Retinal pigment epithelial cell (primary cell): ENCODE data around the gene C3orf49.

Experiments used
- DNase-seq: peaks from one replicate; pipeline ENCODE4 v3.0.0-alpha.2; 2010; ENCODE audit warnings: low read depth
- H3K4me3 ChIP-seq: 2 replicates; pipeline ENCODE4 v1.5.1; 2011; ENCODE audit warnings: mild to moderate bottlenecking, low read length, control low read depth, moderate library complexity
- TF ChIP-seq, protein P1 (sequence below): conservative IDR thresholded peaks from 2 replicates; pipeline ENCODE4 v1.5.1; 2011; ENCODE audit warnings: low read depth, low read length, control low read depth, inconsistent platforms

The C3orf49 gene

GRCh38 chr3:63800097-63800496, 19.0 kb upstream of the C3orf49 start:
- DNase-seq = no peak
- no peak overlapping the region for H3K4me3 ChIP-seq
- TF ChIP-seq, protein P1, sequence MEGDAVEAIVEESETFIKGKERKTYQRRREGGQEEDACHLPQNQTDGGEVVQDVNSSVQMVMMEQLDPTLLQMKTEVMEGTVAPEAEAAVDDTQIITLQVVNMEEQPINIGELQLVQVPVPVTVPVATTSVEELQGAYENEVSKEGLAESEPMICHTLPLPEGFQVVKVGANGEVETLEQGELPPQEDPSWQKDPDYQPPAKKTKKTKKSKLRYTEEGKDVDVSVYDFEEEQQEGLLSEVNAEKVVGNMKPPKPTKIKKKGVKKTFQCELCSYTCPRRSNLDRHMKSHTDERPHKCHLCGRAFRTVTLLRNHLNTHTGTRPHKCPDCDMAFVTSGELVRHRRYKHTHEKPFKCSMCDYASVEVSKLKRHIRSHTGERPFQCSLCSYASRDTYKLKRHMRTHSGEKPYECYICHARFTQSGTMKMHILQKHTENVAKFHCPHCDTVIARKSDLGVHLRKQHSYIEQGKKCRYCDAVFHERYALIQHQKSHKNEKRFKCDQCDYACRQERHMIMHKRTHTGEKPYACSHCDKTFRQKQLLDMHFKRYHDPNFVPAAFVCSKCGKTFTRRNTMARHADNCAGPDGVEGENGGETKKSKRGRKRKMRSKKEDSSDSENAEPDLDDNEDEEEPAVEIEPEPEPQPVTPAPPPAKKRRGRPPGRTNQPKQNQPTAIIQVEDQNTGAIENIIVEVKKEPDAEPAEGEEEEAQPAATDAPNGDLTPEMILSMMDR = no peak

DNA sequence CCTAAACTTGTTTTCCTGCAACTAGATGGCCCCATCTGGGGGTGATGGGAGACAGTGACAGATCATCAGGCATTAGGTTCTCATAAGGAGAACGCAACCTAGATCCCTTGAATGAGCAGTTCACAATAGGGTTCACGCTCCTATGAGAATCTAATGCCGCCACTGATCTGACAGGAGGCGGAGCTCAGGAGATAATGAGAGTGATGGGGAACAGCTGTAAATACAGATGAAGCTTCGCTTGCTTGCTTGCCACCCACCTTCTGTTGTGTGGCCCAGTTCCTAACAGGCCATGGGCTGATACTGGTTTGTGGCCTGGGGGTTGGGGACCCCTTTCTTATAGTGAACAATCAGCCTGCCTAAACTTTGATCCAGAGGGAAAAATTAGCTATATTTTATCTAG, 15.2 kb upstream of the C3orf49 start:
- TF ChIP-seq, protein P1 = no peak
- DNase-seq = no peak
- no peak overlapping the region for H3K4me3 ChIP-seq

- TF ChIP-seq, protein P1 = no peak
- no peak overlapping the region for H3K4me3 ChIP-seq
- DNase-seq = no peak
Measured at GRCh38 chr3:63807961-63808565, 11.0 kb upstream of the C3orf49 start.

GRCh38 chr3:63808633-63809032, 10.5 kb upstream of the C3orf49 start:
- no peak overlapping the region for H3K4me3 ChIP-seq
- no peak for DNase-seq
- TF ChIP-seq, protein P1 = no peak

- DNase-seq = no peak
- no peak overlapping the region for H3K4me3 ChIP-seq
- TF ChIP-seq, protein P1 = no peak
Measured at GRCh38 chr3:63809607-63810006, 9.5 kb upstream of the C3orf49 start.

GRCh38 chr3:63814237-63814636, 4.9 kb upstream of the C3orf49 start:
- no peak overlapping the region for H3K4me3 ChIP-seq
- TF ChIP-seq, protein P1 = no peak
- no peak for DNase-seq

- no peak for DNase-seq
- TF ChIP-seq, protein P1 = no peak
- no peak overlapping the region for H3K4me3 ChIP-seq
Measured at GRCh38 chr3:63817225-63817624, 1.9 kb upstream of the C3orf49 start.
